Stimulated activated CD8-positive, alpha-beta memory T cell treated with anti-CD3 and anti-CD28 coated beads, Interleukin-2, amount 100 ng/mL, for 1 hour (primary cell): ENCODE results near the gene GTSE1.

Experiments
- DNase-seq, 2 donors: peaks; one replicate each; pipeline ENCODE4 v3.0.0-alpha.2; 2020; ENCODE audit warnings: low read depth in 2 of 2

Gene GTSE1

DNA sequence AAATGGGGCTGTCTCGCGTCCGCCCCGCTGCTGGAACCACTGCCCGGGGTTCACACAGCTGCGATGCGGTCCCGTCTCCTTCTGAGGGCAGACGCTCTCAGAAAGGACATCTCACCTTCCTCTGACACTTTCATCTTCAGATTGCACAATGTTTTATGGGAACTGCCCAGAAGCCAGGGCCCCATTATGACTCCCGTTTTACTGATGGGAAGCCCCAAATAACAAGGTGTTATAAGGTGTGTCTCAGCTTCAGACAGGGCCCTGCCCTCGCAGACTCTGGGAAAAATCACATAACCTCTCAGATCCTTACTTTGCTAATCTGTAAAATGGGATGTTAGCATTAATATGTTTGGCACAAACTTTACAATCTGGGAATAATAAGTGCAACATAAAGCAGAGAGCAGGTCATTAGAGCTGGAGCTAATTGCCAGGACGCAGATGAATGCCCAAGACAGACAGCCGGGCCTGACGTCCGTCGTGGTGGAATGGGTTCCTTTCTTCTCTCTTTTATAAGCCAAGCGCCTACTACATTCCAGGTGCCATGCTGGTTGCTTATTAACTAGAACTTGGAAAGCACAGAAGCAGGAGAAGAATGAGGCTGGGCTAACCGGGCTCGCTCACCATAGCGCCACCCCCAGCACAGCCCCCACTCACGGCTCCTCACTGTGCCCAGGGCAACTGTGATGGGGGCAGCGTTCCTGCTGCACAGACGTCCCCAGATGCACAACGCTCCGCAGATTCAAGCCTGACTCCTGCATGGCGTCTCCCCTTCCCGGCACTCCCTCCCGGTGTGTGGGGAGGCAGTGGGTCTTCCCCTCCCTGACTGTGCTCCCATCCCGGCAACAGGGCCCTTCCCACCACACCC, 82.6 kb downstream of the GTSE1 start:
- no peak for DNase-seq

DNA sequence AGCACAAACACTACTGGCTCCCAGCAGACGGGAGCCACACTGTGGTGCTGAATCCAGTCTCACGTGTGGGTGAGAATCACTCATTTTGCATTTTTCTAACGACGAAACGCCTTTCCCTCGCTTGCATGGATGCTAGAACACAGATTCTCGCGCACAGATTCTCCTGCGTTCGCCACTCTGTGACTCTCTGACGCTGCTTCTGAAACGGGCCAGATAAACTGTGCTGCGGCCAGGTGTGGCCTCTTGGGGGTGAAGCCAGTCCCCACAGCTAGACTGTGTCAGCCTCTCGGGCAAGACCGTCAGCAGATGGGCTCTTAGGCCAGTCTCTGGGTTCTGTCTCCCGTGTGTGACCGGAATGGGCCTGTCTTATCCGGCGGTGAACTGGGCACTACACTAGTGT, 83.4 kb downstream of the GTSE1 start:
- DNase-seq, result no peak
